MV-4-11 (cell line): ENCODE data around the gene PIK3R2.
"Not testable (repeated sequence)": the region's sequence is repeated elsewhere in the genome, so short reads cannot be mapped to it uniquely, and the experiment has no call there.

ENCODE experiments used
- DNase-seq: peaks from one replicate; lab custom pipeline; 2025; lab: John Stamatoyannopoulos, UW

The PIK3R2 gene

DNA sequence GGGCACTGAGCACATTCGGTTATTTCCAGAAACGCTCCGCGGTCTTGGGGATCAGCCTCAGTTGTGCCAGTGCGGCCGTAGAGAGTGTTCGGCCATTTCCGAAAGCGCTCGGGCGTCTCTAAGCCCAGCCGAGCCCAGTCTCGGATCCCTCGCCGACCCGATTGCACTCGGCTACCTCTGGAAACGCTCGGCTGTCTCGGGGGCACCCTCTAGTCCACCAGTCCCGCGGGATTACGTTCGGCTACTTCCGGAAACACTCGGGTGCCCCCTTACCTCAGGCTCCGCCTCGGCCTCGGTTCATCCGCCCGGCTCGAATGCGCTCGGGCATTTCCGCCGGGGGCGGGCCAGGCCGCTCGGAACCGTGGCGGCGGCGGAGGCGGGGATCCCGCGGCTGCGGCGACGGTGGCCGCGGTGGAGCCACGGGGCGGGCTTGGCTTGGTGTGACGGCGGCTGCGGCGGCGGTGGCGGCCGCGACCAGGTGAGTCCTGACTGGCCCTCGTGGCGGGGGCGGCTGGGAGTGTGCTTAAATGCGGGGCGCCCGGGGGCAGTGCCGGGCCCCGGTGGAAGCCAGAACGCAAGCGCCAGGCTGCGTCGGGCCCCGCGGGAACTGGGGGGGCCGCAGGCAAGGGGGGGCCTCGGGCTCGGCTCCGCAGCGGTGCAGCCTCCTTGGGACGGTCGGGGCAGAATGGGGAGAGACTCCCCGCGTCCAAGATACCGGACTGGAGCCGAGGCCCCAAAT is at the start of gene PIK3R2:
Gene PIK3R2 (plus strand): TSS at position 347 of the 739 bp plus-strand sequence. CDS start 2,717 bp downstream, outside the sequence.
- peak; percentile 99 for DNase-seq

DNA sequence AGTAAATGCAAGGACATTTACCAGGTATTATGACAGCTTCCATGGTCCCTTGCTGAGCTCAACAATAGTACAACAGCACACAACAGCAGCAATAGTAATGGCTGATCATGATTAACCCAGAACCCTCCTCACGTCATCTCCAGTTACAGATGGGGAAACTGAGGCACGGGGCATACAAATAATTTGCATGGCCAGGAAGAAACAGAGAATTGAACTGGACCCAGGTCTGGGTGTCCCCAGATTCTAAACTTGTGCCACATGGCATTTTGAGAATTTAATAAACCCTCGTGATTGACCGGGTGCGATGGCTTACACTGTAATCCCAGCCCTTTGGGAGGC is 48.2 kb upstream of the PIK3R2 start:
- no peak for DNase-seq

DNA sequence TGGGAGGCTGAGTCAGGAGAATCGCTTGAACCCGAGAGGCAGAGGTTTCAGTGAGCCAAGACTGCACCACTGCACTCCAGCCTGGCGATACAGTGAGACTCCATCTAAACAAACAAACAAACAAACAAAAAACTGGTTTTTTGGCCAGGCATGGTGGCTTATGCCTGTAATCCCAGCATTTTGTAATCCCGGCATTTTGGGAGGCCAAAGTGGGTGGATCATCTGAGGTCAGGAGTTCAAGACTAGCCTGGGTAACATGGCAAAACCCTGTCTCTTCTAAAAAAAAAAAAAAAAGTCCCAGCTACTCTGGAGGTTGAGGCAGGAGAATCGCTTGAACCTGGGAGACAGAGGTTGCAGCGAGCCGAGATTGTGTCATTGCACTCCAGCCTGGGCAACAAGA is 47.7 kb upstream of the PIK3R2 start:
- DNase-seq = not testable (repeated sequence)

DNA sequence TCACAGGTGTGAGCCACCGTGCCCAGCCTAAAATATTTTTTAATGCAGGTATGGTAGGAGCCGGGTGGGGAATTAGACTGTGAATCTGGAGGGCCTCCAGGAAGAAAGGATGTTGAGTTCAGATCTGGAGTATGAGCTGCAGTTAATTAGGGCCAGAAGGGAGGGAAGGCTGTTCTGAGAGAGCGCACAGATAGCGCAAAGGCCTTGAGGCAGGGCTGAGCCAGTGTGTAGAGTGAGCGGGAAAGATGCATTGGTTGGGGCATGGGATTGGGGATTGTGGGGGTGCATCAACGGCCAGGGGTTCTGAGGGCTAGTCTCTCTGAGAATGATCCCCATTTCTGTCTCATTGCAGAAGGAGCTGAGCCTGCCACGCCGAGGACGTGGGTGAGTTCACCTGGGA is 45.7 kb upstream of the PIK3R2 start:
- DNase-seq = peak; percentile 44

DNA sequence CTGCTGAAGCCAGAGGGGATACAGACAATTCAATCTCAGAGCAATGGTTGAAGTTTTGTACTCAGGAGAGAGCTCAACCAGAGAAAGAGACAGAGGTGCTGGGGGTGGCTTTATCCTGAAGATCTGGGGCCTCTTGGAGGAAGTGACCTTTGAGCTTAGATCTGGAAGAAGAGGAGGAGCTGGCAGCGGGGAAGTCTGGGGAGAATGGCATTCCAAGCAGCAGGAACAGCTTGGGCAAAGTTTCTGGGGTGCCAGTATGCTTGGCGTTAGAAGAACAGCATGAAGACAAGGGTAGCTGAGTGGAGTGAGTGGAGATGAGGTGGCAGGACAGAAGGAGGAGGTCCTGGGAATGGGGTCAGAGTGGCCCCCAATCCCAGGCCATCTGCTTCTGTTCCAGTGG is 44.1 kb upstream of the PIK3R2 start:
- no peak for DNase-seq

DNA sequence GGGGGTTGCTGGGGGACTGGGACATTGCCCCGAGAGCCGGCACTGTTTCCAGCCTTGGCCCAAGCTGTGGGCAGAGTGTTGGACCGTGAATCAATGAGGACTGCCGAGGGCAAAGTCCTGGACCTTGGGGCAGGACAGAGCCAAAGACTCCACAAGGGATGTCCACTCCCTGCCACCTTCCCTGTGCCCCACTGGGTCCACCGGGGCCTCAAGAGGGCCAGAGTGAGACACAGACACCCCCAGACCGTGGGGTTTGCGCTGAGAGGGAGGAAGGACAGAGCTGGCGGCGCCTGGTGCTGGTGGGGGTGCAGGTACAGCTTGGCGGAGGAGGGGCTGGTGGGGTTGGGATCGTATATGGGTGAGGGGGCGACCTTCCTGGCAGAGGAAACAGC is 43.6 kb upstream of the PIK3R2 start:
- no peak for DNase-seq

DNA sequence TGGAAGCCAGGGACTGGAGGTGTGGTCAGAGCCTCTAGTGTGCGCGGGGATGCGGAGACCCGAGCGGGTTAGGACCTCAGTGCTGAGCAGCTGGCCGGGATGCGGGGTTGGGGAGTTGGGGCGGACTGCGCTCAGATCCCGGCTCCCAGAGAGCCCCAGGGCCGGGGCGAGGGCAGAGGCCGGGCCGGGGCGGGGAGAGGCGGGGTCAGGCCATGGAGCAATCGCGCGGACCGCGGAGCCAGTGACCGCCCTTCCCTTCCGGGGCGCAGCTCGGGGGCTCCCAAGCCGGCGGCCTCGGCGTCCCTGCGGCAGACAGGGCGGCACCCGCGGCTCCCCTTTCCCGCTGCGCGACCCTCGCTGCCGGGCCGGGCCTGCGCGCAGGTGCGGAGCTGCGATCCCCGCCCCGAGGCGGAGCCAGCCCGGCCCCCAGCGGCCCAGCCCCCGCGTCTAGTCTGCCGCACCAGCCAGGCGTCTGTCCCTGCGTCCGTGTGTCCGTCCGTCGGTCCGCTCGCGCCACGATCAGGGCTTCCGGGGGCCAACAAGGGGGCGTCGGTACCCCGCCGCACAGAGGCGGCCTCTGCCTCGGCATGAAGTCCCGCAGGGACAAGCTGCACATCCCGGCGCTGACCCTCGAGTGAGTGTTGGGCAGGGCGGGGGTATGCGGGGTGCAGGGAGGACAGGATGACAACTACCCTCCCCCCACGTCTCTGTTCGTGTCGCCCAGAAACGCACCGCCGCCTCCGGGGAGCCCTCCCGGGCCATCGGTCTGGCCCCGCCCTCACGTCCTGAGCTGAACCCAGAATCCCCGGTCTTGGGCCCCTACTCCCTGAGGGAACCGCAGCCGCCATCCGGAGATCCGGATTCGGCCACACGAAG is 43.0 kb upstream of the PIK3R2 start:
- peak; percentile 25 for DNase-seq

DNA sequence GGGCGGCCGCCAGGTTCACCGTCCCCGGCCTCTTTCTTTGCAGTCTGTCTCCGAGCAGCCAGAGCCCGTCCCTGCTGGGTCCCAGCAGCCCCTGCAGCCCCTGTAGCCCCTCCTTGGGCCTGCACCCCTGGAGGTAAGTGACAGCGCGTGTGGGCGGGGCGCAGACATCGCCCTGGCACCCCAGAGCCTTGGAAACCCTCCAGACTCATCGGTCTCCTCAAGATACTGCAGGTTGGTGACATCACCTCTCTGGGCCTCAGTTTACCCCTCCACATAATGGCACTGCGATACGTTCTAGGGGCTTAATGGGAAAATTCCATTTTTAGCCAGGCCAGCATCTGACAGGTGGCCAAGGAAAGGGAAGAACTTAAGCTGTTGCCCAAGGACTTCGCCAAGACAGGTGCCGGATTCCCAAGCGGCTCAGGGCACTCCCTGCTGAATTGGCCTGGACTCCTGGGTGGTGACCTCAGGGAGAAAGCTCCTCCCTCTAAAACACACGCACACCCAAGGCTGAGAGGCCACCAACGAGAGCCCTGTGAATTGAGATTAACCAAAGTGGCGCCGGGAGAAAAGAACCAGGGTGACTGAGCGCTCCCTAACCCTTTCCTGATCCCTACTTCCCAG is 42.2 kb upstream of the PIK3R2 start:
- DNase-seq = no peak

DNA sequence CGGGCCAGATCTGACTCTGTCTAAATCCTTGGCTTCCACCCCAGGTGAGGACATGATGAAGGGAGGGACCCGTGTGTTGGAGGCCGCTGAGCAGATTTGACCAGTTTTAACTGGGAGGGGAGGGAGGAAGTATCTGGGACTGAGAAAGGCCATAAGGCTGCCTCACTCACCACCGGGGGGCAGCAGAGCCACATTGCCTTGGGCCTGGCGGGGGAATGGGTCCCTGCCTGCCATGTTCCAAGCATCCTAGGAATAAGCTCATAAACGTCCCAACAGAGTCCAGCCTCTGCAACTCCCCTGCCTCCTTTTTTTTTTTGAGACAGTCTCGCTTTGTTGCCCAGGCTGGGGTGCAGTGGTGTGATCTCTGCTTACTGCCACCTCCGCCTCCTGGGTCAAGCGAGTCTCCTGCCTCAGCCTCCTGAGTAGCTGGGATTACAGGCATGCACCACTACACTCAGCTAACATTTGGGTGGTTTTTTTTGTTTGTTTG is 39.9 kb upstream of the PIK3R2 start:
- DNase-seq = peak; percentile 82

DNA sequence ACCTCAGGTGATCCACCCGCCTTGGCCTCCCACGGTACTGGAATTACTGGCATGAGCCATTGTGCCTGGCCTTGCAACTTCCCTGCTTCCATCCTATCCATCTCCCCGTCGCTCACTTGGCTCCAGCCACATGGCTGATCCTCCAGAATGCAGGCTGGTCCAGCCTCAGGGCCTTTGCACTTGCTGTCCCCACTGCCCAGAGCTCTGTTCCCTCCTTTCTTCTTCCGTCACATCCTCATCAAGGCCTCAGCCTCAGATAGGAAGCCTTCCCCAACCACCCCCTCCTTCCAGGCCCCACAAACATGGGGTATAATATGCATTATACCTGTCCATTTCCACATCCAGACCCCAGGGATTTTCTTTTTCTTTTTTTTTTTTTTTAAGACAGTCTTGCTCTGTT is 39.1 kb upstream of the PIK3R2 start:
- DNase-seq = no peak

DNA sequence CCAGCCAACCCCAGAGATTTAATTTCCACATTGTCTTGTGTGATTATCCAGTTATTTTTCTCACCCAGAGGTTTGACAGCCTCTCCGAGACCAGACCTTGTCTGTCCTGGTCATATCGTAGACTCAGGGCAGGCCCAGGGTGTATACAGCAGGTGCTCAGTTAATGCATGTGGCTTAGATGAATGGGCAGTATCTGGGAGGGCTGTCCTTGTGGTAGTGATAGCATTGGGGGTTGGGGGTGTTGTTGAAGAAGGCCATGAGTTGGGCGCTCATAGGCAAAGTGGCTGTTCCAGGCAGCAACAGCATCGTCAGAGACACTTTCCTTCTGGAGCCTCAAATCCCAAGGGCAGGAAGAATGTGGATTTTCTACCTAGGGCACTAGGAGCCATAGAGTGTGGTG is 38.5 kb upstream of the PIK3R2 start:
- DNase-seq = no peak

DNA sequence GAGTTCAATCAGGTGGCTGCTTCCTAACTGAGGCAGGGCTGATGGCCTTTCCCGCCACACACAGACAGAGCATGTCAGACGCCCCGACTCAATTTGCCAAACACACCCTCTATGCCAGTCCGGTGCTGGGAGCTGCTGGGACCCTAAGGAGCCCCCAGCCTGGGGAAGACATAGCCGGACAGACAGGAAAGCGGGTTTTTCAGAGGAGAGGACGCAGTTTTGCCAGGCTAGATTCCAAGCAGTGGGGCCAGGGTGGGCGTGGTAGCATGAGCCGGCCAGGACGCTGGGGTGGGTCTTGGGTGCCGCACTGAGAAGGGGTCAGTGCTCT is 35.6 kb upstream of the PIK3R2 start:
- no peak for DNase-seq

DNA sequence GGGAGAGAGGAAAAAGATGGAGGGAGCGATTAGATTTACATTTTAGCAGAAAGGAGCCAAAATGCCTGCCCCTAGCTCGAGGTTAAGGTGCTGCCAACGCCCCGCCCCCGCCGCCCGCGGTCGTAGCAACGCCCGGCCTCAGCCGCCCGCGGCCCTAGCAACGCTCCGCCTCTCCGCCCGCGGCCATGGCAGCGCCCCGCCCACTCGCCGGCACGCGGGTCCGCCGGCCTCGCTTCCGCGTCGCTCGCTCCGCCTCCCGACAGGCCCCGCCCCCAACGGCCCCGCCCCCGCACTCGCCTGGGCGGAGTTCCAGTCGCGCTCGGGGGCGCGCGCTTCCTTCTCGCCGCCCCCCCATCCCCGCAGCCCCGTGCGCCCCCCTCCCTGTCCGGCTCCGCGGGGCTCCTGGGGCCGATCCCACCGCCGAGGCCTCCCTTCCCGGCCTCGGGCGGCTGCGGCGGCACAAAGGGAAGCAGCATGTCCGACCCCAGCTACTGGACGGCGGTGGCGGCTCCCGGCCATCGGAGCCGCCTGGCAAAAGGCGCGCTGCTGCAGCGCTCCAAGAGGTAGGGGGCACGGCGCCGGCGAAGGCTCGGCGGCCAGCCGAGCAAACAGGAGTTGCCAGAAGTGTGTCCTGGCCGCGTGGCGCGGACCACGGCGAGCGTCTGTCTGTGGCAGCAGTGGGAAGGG is 35.1 kb upstream of the PIK3R2 start:
- peak; percentile 84 for DNase-seq

DNA sequence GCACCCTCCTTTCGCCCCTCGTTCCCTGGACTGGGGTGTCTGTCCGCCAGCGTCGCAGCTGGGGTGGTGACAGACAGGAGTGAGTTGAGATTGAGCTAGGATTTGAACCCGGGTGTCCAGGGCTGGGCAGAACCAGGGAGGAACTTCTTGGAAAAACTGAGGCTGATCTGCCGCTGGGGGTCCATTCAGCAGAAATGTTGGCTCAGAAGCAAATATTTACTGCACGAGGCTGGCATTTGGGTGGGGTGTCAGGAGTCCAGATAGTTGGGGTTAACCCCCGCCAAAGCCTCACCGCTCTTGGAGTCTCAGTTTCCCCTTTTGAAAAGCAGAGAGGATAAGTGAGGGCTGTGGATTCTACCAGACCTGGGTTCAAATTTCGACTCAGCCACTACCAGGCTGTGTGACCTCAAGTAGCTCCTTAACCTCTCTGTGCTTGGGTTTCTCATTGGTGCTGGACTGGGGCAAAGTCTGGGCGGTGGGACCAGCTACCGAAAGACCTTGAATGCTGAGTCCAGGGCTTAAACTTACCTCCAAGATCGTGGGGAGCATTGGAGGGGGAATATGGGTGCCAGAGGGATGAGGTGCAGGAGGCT is 34.4 kb upstream of the PIK3R2 start:
- no peak for DNase-seq

DNA sequence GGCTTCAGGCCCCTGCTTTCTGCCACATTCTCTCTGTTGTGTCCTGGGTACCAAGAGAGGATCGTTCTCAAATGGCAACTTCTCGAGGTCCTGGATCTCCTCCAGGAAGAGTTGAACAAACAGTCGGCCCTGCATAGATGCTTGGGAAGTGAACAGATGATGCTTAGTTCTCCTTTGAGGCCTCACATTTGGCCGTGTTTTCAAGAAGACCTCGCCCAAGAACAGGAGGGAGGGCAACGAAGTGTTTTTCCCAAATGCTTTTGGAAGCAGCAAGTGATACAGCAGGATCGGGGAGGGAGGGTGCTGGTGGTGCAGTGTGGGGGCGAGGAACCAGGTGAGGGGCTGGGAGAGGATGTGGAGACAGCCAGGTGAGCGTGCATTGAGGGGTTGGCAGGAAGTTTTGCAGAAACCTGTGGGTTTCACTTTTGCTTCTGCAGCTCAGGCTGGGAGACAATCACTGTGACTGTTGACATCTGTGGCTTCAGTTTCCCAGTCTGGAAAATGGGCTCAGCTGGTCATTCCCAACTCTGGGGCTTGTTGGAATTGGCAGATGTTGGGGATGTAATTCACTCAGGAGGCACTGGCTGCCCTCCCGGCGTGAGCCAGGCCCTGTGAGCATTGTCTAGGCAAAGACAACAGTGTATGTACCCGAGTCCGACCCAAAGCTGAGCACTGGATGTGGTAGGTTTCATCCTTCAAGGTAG is 33.8 kb upstream of the PIK3R2 start:
- no peak for DNase-seq

DNA sequence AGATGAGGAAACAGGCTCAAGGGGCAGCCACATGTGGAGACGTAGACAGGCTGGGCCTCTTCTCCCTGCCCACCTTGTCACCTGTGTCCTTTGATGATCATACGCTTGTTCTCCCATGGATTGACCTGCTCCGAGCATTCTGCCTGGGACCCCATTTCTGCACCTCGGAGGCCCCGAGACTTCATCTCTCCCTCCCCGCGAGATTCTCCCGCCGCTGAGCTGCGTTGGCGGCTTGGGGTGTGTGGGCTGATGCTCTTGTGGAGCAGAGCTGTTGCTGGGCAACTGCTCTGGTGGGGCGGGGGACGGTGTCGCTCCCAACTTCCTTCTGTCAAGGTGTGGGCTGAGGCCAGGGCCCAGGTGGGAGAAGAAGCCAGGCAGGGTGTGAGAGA is 33.3 kb upstream of the PIK3R2 start:
- no peak for DNase-seq

DNA sequence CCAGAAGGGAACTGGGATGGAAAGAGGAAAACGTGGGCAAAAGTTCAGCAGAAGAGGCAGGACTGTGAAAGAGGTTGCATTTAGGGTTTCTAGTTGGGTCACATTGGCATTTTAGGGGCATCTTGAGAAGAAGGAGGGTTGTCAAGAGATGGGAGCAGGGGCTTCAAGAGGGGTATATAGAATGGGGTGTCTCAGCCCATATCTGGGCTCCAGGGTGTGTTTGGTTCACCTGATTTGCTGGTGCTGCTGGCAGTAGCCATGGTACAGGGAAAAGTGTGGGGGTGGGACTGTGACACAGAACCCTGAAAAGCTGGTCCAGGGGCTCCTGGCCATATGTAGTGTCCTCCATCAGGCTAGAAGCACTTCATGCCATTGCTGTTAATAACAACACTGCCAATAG is 32.8 kb upstream of the PIK3R2 start:
- no peak for DNase-seq

DNA sequence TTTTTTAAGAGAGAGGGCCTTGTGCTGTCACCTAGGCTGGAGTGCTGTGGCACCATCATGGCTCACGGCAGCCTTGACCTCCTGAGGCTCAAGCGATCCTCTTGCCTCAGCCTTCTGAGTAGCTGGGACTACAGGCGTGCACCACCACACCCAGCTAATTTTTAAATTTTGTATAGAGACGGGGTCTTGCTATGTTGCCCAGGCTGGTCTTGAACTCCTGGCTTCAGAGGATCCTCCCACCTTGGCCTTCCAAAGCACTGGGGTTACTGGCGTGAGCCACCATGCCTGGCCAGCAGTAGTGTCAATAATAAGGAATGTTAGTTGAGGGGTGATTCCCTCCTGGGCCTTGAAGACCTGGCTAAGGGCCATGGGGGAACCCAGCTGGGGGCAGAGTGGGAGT is 31.8 kb upstream of the PIK3R2 start:
- no peak for DNase-seq

DNA sequence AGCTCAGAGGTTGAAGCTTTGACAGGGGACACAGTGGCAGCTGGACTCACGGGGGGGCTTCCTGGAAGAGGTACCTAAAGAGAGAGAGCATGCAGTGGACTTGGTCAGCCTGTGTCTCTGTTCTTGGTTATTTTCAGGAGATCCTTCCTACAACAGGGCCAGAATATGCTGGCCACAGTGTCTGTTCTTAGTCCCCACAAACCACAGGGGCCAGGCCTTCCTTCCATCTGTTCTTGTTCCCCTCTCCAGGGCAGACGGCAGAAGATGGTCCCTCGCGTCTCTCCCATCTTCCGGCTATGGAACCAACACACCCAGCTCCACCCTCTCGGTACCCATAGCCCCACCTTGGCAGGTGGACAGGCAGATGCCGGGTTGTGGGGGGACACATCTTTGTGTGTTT is 30.5 kb upstream of the PIK3R2 start:
- DNase-seq = peak; percentile 57

DNA sequence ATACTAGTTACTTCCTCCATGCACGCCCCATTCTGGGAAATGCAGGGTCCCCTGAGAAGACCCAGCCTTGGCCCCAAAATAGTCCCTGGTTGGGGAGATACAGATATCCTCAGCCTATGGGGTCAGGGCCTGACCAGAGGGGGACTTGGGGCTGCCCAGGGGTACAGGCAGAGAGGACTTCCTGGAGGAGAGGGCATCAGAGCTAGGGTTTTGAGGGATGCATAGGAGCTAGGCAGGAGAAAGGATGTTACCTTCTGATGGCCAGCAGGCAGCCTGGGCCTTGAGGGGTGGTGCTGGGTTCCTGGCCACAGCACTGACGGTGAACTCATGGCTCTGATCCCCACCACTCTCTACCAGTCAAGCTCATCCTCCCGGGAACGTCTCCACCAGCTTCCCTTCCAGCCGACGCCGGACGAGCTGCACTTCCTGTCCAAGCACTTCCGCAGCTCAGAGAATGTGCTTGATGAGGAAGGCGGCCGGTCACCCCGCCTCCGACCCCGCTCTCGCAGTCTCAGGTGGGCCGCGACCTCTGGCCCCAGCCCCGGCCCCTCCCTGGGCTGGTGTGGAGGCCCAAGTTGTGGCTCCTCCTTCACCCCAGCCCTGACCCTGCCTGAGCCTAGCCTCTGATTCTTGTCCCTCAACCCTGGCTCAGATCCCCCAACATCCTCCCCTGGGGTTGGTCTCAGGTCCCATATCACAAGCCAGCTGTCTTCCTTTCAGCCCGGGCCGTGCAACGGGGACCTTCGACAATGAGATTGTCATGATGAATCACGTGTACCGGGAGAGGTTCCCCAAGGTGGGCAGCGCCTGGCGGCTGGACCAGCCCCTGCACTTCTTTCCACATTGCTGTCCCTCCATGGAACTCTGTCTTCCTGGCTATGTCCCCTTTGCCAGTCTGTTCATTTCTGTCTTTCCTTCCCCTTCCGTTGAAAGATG is 29.8 kb upstream of the PIK3R2 start:
- no peak for DNase-seq
